ENCODE data around the gene RFPL4AL1.

RFPL4AL1 gene

DNA sequence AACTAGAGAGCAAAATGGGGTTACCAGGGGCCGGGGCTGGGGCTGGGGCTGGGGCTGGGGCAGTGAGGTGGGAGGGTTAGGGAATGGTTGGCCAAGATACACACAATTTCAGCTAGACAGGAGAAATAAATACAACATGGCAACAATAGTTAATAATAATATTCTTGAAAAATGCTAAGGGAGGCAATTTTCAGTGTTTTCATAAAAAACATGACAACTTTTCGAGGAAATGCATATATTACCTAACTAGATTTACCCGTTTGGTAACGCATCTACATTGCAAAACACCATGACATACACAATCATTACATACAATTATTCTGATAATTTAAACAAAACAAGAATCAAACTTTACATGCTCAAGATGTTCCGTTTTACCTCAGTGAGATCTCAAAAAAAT is 12.2 kb downstream of the RFPL4AL1 start:
- TF ChIP-seq EGR1 (IDR thresholded peaks at IDR 0.05) (no peak), CEBPB (IDR thresholded peaks at IDR 0.05) (no peak), TAF1 (IDR thresholded peaks at IDR 0.05; ENCODE audit: low read depth) (no peak), NFIC (IDR thresholded peaks at IDR 0.05) (no peak), REST (IDR thresholded peaks at IDR 0.05; ENCODE audit: low read depth) (no peak), CREB1 (IDR thresholded peaks at IDR 0.05; ENCODE audit: low read depth) (no peak), FOXM1 (IDR thresholded peaks at IDR 0.05; ENCODE audit: borderline replicate concordance, low read depth) (no peak)
- TF ChIP-seq, protein P1, sequence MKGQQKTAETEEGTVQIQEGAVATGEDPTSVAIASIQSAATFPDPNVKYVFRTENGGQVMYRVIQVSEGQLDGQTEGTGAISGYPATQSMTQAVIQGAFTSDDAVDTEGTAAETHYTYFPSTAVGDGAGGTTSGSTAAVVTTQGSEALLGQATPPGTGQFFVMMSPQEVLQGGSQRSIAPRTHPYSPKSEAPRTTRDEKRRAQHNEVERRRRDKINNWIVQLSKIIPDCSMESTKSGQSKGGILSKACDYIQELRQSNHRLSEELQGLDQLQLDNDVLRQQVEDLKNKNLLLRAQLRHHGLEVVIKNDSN (IDR thresholded peaks at IDR 0.05): no peak

DNA sequence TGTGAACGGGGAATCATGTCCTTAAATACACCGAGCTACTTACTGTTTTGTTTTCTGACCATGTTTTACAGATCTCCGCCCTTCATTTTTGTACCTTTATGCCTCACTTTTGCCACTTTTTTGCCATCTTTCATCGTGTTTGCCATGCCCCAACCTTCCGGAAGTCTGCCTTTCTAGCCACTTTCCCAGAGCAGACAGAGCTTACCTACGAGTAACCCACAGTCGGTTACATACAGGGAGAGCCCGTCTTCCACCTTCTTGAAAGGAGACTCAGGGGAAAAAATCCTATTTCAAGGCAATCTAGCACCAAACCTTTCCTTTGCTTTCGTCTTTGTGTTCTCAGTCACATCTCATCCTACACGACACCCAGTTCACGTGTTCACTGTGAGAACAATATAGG is 26.1 kb downstream of the RFPL4AL1 start:
- TF ChIP-seq EGR1 (IDR thresholded peaks at IDR 0.05): no peak
- TF ChIP-seq TCF12 (IDR thresholded peaks at IDR 0.05; ENCODE audit: low read depth): no peak
- no peak for TF ChIP-seq REST (IDR thresholded peaks at IDR 0.05; ENCODE audit: low read depth)
- TF ChIP-seq YY1 (IDR thresholded peaks at IDR 0.05; ENCODE audit: low read depth): no peak
- no peak for TF ChIP-seq RAD21 (IDR thresholded peaks at IDR 0.05; ENCODE audit: low read depth)
- TF ChIP-seq CEBPB (IDR thresholded peaks at IDR 0.05): no peak
- TF ChIP-seq CREB1 (IDR thresholded peaks at IDR 0.05; ENCODE audit: low read depth): no peak

GRCh38 chr19:55801416-55801815 is 32.5 kb downstream of the RFPL4AL1 start:
- TF ChIP-seq TAF1 (IDR thresholded peaks at IDR 0.05; ENCODE audit: low read depth) (no peak), ZBTB7A (IDR thresholded peaks at IDR 0.05; ENCODE audit: low read depth) (no peak)

- TF ChIP-seq, protein P1 (IDR thresholded peaks at IDR 0.05): no peak
- no peak for TF ChIP-seq CEBPB (IDR thresholded peaks at IDR 0.05)
- TF ChIP-seq CREB1 (IDR thresholded peaks at IDR 0.05; ENCODE audit: low read depth): no peak
- no peak for TF ChIP-seq TCF12 (IDR thresholded peaks at IDR 0.05; ENCODE audit: low read depth)
- TF ChIP-seq EP300 (IDR thresholded peaks at IDR 0.05; ENCODE audit: borderline replicate concordance): no peak
- TF ChIP-seq TEAD4 (IDR thresholded peaks at IDR 0.05): no peak
- no peak for TF ChIP-seq NFIC (IDR thresholded peaks at IDR 0.05)
- no peak for TF ChIP-seq EGR1 (IDR thresholded peaks at IDR 0.05)
- no peak for TF ChIP-seq ZBTB7A (IDR thresholded peaks at IDR 0.05; ENCODE audit: low read depth)
- TF ChIP-seq FOXM1 (IDR thresholded peaks at IDR 0.05; ENCODE audit: borderline replicate concordance, low read depth): no peak
- no peak for TF ChIP-seq YY1 (IDR thresholded peaks at IDR 0.05; ENCODE audit: low read depth)
- no peak for TF ChIP-seq RAD21 (IDR thresholded peaks at IDR 0.05; ENCODE audit: low read depth)
- TF ChIP-seq TAF1 (IDR thresholded peaks at IDR 0.05; ENCODE audit: low read depth): no peak
- TF ChIP-seq MAX (IDR thresholded peaks at IDR 0.05): no peak
- TF ChIP-seq REST (IDR thresholded peaks at IDR 0.05; ENCODE audit: low read depth): no peak
Measured at GRCh38 chr19:55802281-55802680, 33.4 kb downstream of the RFPL4AL1 start.

- no peak for TF ChIP-seq TAF1 (IDR thresholded peaks at IDR 0.05; ENCODE audit: low read depth)
- no peak for TF ChIP-seq REST (IDR thresholded peaks at IDR 0.05; ENCODE audit: low read depth)
- TF ChIP-seq FOXM1 (IDR thresholded peaks at IDR 0.05; ENCODE audit: borderline replicate concordance, low read depth): no peak
- no peak for TF ChIP-seq TEAD4 (IDR thresholded peaks at IDR 0.05)
- TF ChIP-seq, protein P1 (IDR thresholded peaks at IDR 0.05): peak; percentile 88
- TF ChIP-seq YY1 (IDR thresholded peaks at IDR 0.05; ENCODE audit: low read depth): peak; percentile 83
- peak; percentile 75 for TF ChIP-seq MAX (IDR thresholded peaks at IDR 0.05)
- TF ChIP-seq EGR1 (IDR thresholded peaks at IDR 0.05): no peak
- TF ChIP-seq RAD21 (IDR thresholded peaks at IDR 0.05; ENCODE audit: low read depth): peak; percentile 62
Measured at GRCh38 chr19:55809381-55810058, 40.6 kb downstream of the RFPL4AL1 start.
